CD1c-positive myeloid dendritic cell (primary cell): ENCODE results near the gene KCTD6.
"Not testable (repeated sequence)": the region's sequence is repeated elsewhere in the genome, so short reads cannot be mapped to it uniquely, and the experiment has no call there.

Experiments used
- DNase-seq: peaks from one replicate; pipeline ENCODE4 v3.0.0-alpha.2; 2016; ENCODE audit errors: extremely low spot score

The KCTD6 gene

GRCh38 chr3:58524326-58524888 lies 32.5 kb downstream of the KCTD6 start:
- DNase-seq: no peak

GRCh38 chr3:58526515-58526957 lies 34.6 kb downstream of the KCTD6 start:
- DNase-seq: peak; percentile 79

- DNase-seq: not testable (repeated sequence)
Measured at GRCh38 chr3:58527440-58527839, 35.5 kb downstream of the KCTD6 start.

- peak; percentile 9 for DNase-seq
Measured at GRCh38 chr3:58528629-58529028, 36.7 kb downstream of the KCTD6 start.

- no peak for DNase-seq
Measured at GRCh38 chr3:58529516-58530353, 37.8 kb downstream of the KCTD6 start.

- no peak for DNase-seq
Measured at GRCh38 chr3:58530354-58530865, 38.5 kb downstream of the KCTD6 start.

GRCh38 chr3:58531555-58531954 lies 39.7 kb downstream of the KCTD6 start:
- DNase-seq: no peak

GRCh38 chr3:58531956-58532355 lies 40.1 kb downstream of the KCTD6 start:
- DNase-seq: no peak

GRCh38 chr3:58532794-58533220 lies 40.9 kb downstream of the KCTD6 start:
- DNase-seq: peak; percentile 86

- DNase-seq: no peak
Measured at GRCh38 chr3:58534592-58535494, 42.9 kb downstream of the KCTD6 start.

GRCh38 chr3:58535531-58536500 lies 43.9 kb downstream of the KCTD6 start:
- no peak for DNase-seq

GRCh38 chr3:58536501-58537411 lies 44.9 kb downstream of the KCTD6 start, which contains the start of gene ACOX2:
Gene ACOX2 (minus strand): TSS chr3:58537190. CDS start chr3:58535106, 2,084 bp downstream.
- DNase-seq: no peak

GRCh38 chr3:58537412-58538301 lies 45.8 kb downstream of the KCTD6 start:
- DNase-seq: no peak

GRCh38 chr3:58539626-58540025 lies 47.7 kb downstream of the KCTD6 start:
- DNase-seq: no peak

GRCh38 chr3:58540176-58540858 lies 48.4 kb downstream of the KCTD6 start:
- DNase-seq: no peak

- DNase-seq: no peak
Measured at GRCh38 chr3:58544541-58544940, 52.6 kb downstream of the KCTD6 start.

- no peak for DNase-seq
Measured at GRCh38 chr3:58551636-58552180, 59.8 kb downstream of the KCTD6 start.
